ENCODE measurements around the gene PLA2G2D.
A peak's percentile ranks its signal among the peaks of the same experiment; 100 is the strongest.

The PLA2G2D gene

GRCh38 chr1:20086800-20087199, 32.5 kb downstream of the PLA2G2D start:
- no peak for DNase-seq (ENCODE audit: low spot score)

- no peak for DNase-seq (ENCODE audit: low spot score)
Measured at GRCh38 chr1:20083178-20083944, 36.0 kb downstream of the PLA2G2D start.

GRCh38 chr1:20082772-20083171, 36.6 kb downstream of the PLA2G2D start:
- DNase-seq (ENCODE audit: low spot score), result no peak

- DNase-seq (ENCODE audit: low spot score), result no peak
Measured at GRCh38 chr1:20081353-20081810, 38.0 kb downstream of the PLA2G2D start.

- no peak for DNase-seq (ENCODE audit: low spot score)
Measured at GRCh38 chr1:20080441-20081352, 38.6 kb downstream of the PLA2G2D start.

- no peak for DNase-seq (ENCODE audit: low spot score)
Measured at GRCh38 chr1:20079661-20080305, 39.6 kb downstream of the PLA2G2D start.

- DNase-seq (ENCODE audit: low spot score), result no peak
Measured at GRCh38 chr1:20078711-20079110, 40.6 kb downstream of the PLA2G2D start.

- DNase-seq (ENCODE audit: low spot score), result no peak
Measured at GRCh38 chr1:20078171-20078651, 41.1 kb downstream of the PLA2G2D start.

- no peak for DNase-seq (ENCODE audit: low spot score)
Measured at GRCh38 chr1:20076710-20077461, 42.5 kb downstream of the PLA2G2D start.

- no peak for DNase-seq (ENCODE audit: low spot score)
Measured at GRCh38 chr1:20076223-20076622, 43.1 kb downstream of the PLA2G2D start.

- DNase-seq (ENCODE audit: low spot score), result no peak
Measured at GRCh38 chr1:20075345-20075744, 44.0 kb downstream of the PLA2G2D start.

GRCh38 chr1:20074725-20075171, 44.6 kb downstream of the PLA2G2D start:
- no peak for DNase-seq (ENCODE audit: low spot score)

GRCh38 chr1:20074055-20074724, 45.1 kb downstream of the PLA2G2D start:
- DNase-seq (ENCODE audit: low spot score), result peak; percentile 23

- no peak for DNase-seq (ENCODE audit: low spot score)
Measured at GRCh38 chr1:20073256-20073655, 46.1 kb downstream of the PLA2G2D start.

- no peak for DNase-seq (ENCODE audit: low spot score)
Measured at GRCh38 chr1:20072771-20073170, 46.6 kb downstream of the PLA2G2D start.

GRCh38 chr1:20071416-20071815, 47.9 kb downstream of the PLA2G2D start:
- no peak for DNase-seq (ENCODE audit: low spot score)

- DNase-seq (ENCODE audit: low spot score), result no peak
Measured at GRCh38 chr1:20070357-20070756, 49.0 kb downstream of the PLA2G2D start.

GRCh38 chr1:20069874-20070273, 49.5 kb downstream of the PLA2G2D start, which contains the start of gene PLA2G5:
Gene PLA2G5, plus strand, starts transcription at chr1:20070194. Its CDS starts 14,637 bp downstream, at chr1:20084831.
- DNase-seq (ENCODE audit: low spot score), result no peak

GRCh38 chr1:20068722-20069121, 50.6 kb downstream of the PLA2G2D start:
- no peak for DNase-seq (ENCODE audit: low spot score)

- DNase-seq (ENCODE audit: low spot score), result peak; percentile 61
Measured at GRCh38 chr1:20063861-20064292, 55.5 kb downstream of the PLA2G2D start.
